HEK293T (cell line): ENCODE measurements around the gene RSU1.

ENCODE experiments used
- CTCF ChIA-PET: fragments of 350-600 bp; formaldehyde crosslinking; extraction: SDS; loops from one replicate; lab custom pipeline; 2021; ENCODE audit warnings: antibody characterized with exemption, inconsistent platforms; lab: Yijun Ruan, JAX
- POLR2A ChIA-PET: fragments of 350-600 bp; formaldehyde crosslinking; extraction: SDS; loops from one replicate; lab custom pipeline; 2020; ENCODE audit warnings: antibody characterized with exemption, inconsistent platforms; lab: Yijun Ruan, JAX
- DNase-seq: peaks from one replicate; pipeline ENCODE4 v3.0.0; 2012; ENCODE audit warnings: mixed read lengths; ENCODE audit errors: extremely low spot score
- ARNT ChIP-seq: fragments of 450-650 bp; IDR thresholded peaks from 2 replicates; pipeline ENCODE4 v1.6.1; 2017; ENCODE audit warnings: mild to moderate bottlenecking
- BHLHE40 ChIP-seq: fragments of 450-650 bp; IDR thresholded peaks from 2 replicates; pipeline ENCODE4 v1.6.1; 2016; ENCODE audit warnings: mild to moderate bottlenecking, moderate library complexity, borderline replicate concordance
- CTBP1 ChIP-seq: fragments of 450-650 bp; IDR thresholded peaks from 2 replicates; pipeline ENCODE4 v1.6.1; 2016; ENCODE audit warnings: borderline replicate concordance
- ELF4 ChIP-seq: fragments of 450-650 bp; IDR thresholded peaks from 2 replicates; pipeline ENCODE4 v1.6.1; 2017; ENCODE audit warnings: antibody characterized with exemption
- FOXA1 ChIP-seq: fragments of 450-650 bp; IDR thresholded peaks from 2 replicates; pipeline ENCODE4 v1.6.1; 2016; ENCODE audit warnings: mild to moderate bottlenecking
- FOXK2 ChIP-seq: fragments of 450-650 bp; IDR thresholded peaks from 2 replicates; pipeline ENCODE4 v1.6.1; 2016; ENCODE audit warnings: mild to moderate bottlenecking
- FOXM1 ChIP-seq: fragments of 450-650 bp; IDR thresholded peaks from 2 replicates; pipeline ENCODE4 v1.6.1; 2017; ENCODE audit warnings: mild to moderate bottlenecking, borderline replicate concordance
- HDGF ChIP-seq: fragments of 450-650 bp; IDR thresholded peaks from 2 replicates; pipeline ENCODE4 v1.6.1; 2017; ENCODE audit warnings: antibody characterized with exemption, borderline replicate concordance
- L3MBTL2 ChIP-seq: fragments of 450-650 bp; conservative IDR thresholded peaks from 2 replicates; pipeline ENCODE4 v1.6.1; 2016; ENCODE audit warnings: mild to moderate bottlenecking
- LEF1 ChIP-seq: fragments of 450-650 bp; IDR thresholded peaks from 2 replicates; pipeline ENCODE4 v1.6.1; 2017; ENCODE audit warnings: mild to moderate bottlenecking, borderline replicate concordance
- NFRKB ChIP-seq: fragments of 450-650 bp; IDR thresholded peaks from 2 replicates; pipeline ENCODE4 v1.6.1; 2016; ENCODE audit warnings: mild to moderate bottlenecking, moderate library complexity
- PKNOX1 ChIP-seq: fragments of 450-650 bp; IDR thresholded peaks from 2 replicates; pipeline ENCODE4 v1.6.1; 2016
- SP1 ChIP-seq: fragments of 450-650 bp; IDR thresholded peaks from 2 replicates; pipeline ENCODE4 v1.6.1; 2017
- SUZ12 ChIP-seq: fragments of 450-650 bp; IDR thresholded peaks from 2 replicates; pipeline ENCODE4 v1.6.1; 2016; ENCODE audit warnings: mild to moderate bottlenecking
- TARDBP ChIP-seq: fragments of 450-650 bp; IDR thresholded peaks from 2 replicates; pipeline ENCODE4 v1.6.1; 2016
- ZNF384 ChIP-seq: fragments of 450-650 bp; IDR thresholded peaks from 2 replicates; pipeline ENCODE4 v1.6.1; 2016

RSU1 gene

GRCh38 chr10:16788778-16789177 lies 28.4 kb downstream of the RSU1 start:
- CTCF ChIA-PET: no interaction called here
- DNase-seq: no peak
- TF ChIP-seq PKNOX1 (no peak), CTBP1 (no peak), NFRKB (no peak), SUZ12 (no peak), LEF1 (no peak), HDGF (no peak), L3MBTL2 (no peak), TARDBP (no peak), ARNT (no peak), FOXA1 (no peak), SP1 (no peak), ZNF384 (no peak), FOXK2 (no peak)
- POLR2A ChIA-PET: interaction anchor here (2.1 kb wide), 1 partner anchor 29 kb away, joined by 5 read pairs; the partner anchor contains the start of gene RSU1

GRCh38 chr10:16788125-16788524 lies 29.1 kb downstream of the RSU1 start:
- TF ChIP-seq NFRKB (no peak), FOXK2 (no peak), SP1 (no peak), BHLHE40 (no peak), LEF1 (no peak), TARDBP (no peak), ARNT (no peak), ELF4 (no peak), ZNF384 (no peak), HDGF (no peak), FOXM1 (no peak)
- ChIA-PET CTCF (no interaction called here), POLR2A (interaction anchor here (2.1 kb wide), 1 partner anchor 29 kb away, joined by 5 read pairs; the partner anchor contains the start of gene RSU1)
- DNase-seq: no peak

- CTCF ChIA-PET: no interaction called here
- DNase-seq: no peak
- POLR2A ChIA-PET: no interaction called here
- no peak for TF ChIP-seq FOXM1
- no peak for TF ChIP-seq FOXK2
- TF ChIP-seq L3MBTL2: no peak
- TF ChIP-seq HDGF: no peak
- no peak for TF ChIP-seq SUZ12
- no peak for TF ChIP-seq CTBP1
- TF ChIP-seq NFRKB: no peak
- TF ChIP-seq TARDBP: no peak
- no peak for TF ChIP-seq FOXA1
- no peak for TF ChIP-seq PKNOX1
- TF ChIP-seq BHLHE40: no peak
- TF ChIP-seq SP1: no peak
- no peak for TF ChIP-seq ELF4
- TF ChIP-seq LEF1: no peak
- no peak for TF ChIP-seq ZNF384
Measured at GRCh38 chr10:16787361-16787791, 29.8 kb downstream of the RSU1 start.

GRCh38 chr10:16780338-16780880 lies 36.8 kb downstream of the RSU1 start:
- no peak for DNase-seq
- POLR2A ChIA-PET: no interaction called here
- TF ChIP-seq CTBP1 (no peak), FOXM1 (no peak), ELF4 (no peak), FOXA1 (no peak), FOXK2 (no peak)
- CTCF ChIA-PET: interaction anchor here (0.6 kb wide), 1 partner anchor 34 kb away, joined by 5 read pairs; no protein-coding TSS in a partner anchor

GRCh38 chr10:16779384-16779915 lies 37.8 kb downstream of the RSU1 start:
- CTCF ChIA-PET: interaction anchor here (0.7 kb wide), 1 partner anchor 620 kb away, joined by 4 read pairs; no protein-coding TSS in a partner anchor
- no peak for DNase-seq
- POLR2A ChIA-PET: no interaction called here
- TF ChIP-seq FOXK2 (no peak), ARNT (no peak), ELF4 (no peak), LEF1 (no peak), ZNF384 (no peak), PKNOX1 (no peak), L3MBTL2 (no peak), HDGF (no peak), FOXM1 (no peak), BHLHE40 (no peak), FOXA1 (no peak), CTBP1 (no peak), NFRKB (no peak), SUZ12 (no peak), SP1 (no peak), TARDBP (no peak)
